ENCODE results near the gene SEMA4G.

Gene SEMA4G

DNA sequence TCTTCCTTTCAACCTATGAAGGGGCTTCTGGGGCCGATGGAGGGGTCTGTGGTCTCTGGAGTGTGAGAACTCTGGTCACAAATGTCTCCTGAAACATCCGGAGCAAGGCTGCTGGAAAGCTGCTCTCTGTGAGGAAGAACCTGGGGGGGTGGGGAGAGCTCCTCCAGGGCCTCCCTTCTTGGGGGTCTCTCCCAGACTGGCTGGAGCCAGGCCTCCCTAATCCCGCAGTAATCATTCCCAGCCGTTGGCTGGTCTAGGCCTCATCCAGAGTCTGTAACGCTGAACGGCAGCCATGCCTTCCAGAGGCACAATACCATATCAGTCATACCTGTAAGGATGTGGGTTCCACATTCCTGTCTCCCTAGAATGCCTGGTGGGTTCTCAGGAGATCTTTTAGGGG is 25.9 kb downstream of the SEMA4G start:
- ATAC-seq, result no peak
- TF ChIP-seq TCF4 (CRISPR knock-in tag; IDR thresholded peaks at IDR 0.05; ENCODE audit: borderline replicate concordance) (no peak), ZFP30 (CRISPR knock-in tag; IDR thresholded peaks at IDR 0.05) (no peak), TOX (CRISPR knock-in tag; IDR thresholded peaks at IDR 0.05; ENCODE audit: borderline replicate concordance) (no peak), GLIS3 (CRISPR knock-in tag; IDR thresholded peaks at IDR 0.05) (no peak), ZFP3 (CRISPR knock-in tag; IDR thresholded peaks at IDR 0.05) (no peak), ZNF70 (CRISPR knock-in tag; IDR thresholded peaks at IDR 0.05) (no peak), PPARA (CRISPR knock-in tag; IDR thresholded peaks at IDR 0.05; ENCODE audit: borderline replicate concordance) (no peak), CSDC2 (CRISPR knock-in tag; IDR thresholded peaks at IDR 0.05) (no peak), ARNTL (CRISPR knock-in tag; IDR thresholded peaks at IDR 0.05; ENCODE audit: borderline replicate concordance, low read depth) (no peak)
- TF ChIP-seq, protein P1, sequence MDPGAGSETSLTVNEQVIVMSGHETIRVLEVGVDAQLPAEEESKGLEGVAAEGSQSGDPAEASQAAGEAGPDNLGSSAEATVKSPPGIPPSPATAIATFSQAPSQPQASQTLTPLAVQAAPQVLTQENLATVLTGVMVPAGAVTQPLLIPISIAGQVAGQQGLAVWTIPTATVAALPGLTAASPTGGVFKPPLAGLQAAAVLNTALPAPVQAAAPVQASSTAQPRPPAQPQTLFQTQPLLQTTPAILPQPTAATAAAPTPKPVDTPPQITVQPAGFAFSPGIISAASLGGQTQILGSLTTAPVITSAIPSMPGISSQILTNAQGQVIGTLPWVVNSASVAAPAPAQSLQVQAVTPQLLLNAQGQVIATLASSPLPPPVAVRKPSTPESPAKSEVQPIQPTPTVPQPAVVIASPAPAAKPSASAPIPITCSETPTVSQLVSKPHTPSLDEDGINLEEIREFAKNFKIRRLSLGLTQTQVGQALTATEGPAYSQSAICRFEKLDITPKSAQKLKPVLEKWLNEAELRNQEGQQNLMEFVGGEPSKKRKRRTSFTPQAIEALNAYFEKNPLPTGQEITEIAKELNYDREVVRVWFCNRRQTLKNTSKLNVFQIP (CRISPR knock-in tag; IDR thresholded peaks at IDR 0.05; ENCODE audit: borderline replicate concordance, low read depth), result no peak
- TF ChIP-seq, protein P2, sequence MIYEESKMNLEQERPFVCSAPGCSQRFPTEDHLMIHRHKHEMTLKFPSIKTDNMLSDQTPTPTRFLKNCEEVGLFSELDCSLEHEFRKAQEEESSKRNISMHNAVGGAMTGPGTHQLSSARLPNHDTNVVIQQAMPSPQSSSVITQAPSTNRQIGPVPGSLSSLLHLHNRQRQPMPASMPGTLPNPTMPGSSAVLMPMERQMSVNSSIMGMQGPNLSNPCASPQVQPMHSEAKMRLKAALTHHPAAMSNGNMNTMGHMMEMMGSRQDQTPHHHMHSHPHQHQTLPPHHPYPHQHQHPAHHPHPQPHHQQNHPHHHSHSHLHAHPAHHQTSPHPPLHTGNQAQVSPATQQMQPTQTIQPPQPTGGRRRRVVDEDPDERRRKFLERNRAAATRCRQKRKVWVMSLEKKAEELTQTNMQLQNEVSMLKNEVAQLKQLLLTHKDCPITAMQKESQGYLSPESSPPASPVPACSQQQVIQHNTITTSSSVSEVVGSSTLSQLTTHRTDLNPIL (CRISPR knock-in tag; IDR thresholded peaks at IDR 0.05; ENCODE audit: low read depth), result no peak
- TF ChIP-seq, protein P3, sequence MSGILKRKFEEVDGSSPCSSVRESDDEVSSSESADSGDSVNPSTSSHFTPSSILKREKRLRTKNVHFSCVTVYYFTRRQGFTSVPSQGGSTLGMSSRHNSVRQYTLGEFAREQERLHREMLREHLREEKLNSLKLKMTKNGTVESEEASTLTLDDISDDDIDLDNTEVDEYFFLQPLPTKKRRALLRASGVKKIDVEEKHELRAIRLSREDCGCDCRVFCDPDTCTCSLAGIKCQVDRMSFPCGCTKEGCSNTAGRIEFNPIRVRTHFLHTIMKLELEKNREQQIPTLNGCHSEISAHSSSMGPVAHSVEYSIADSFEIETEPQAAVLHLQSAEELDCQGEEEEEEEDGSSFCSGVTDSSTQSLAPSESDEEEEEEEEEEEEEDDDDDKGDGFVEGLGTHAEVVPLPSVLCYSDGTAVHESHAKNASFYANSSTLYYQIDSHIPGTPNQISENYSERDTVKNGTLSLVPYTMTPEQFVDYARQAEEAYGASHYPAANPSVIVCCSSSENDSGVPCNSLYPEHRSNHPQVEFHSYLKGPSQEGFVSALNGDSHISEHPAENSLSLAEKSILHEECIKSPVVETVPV (CRISPR knock-in tag; IDR thresholded peaks at IDR 0.05), result no peak

DNA sequence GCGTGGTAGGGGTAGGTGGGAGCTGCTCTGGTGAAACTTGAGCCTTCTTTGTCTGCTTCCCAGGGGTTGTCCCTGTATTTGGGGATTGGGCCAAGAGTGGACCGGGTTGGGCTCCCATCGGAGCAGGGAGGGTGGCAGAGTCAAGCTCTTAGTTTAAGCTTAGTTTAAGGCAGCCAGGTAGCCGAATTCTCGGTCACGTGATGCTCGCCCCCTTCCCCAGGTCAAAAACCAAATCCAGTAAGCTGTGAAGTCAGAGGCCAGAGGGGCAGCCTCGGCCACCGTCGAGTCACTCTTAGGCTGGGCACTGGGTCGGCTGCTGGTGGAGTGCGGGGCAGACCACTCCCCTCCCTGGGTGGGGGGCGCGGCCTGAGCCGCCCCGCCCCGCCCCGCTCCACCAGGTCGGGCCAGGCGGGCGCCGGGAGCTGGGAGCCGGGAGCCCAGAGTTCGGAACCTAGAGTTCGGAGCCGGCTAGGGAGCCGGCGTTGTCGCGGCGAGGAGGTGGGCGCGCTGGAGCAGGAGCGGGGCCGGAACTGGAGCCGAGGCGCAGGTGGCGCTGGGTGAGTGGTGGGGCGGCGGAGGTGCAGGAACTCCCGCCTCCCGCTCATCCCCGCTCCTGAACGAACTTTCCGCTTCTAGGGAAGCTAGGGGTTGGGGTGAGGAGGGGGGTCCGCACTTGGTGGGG is 27.5 kb downstream of the SEMA4G start:
- TF ChIP-seq ZNF70 (CRISPR knock-in tag; IDR thresholded peaks at IDR 0.05), result no peak
- no peak for TF ChIP-seq ZFP30 (CRISPR knock-in tag; IDR thresholded peaks at IDR 0.05)
- TF ChIP-seq ZFP3 (CRISPR knock-in tag; IDR thresholded peaks at IDR 0.05), result no peak
- TF ChIP-seq ZNF565 (CRISPR knock-in tag; conservative IDR thresholded peaks at IDR 0.05; ENCODE audit: low read depth), result no peak
- TF ChIP-seq RARB (CRISPR knock-in tag; IDR thresholded peaks at IDR 0.05), result no peak
- TF ChIP-seq, protein P4, sequence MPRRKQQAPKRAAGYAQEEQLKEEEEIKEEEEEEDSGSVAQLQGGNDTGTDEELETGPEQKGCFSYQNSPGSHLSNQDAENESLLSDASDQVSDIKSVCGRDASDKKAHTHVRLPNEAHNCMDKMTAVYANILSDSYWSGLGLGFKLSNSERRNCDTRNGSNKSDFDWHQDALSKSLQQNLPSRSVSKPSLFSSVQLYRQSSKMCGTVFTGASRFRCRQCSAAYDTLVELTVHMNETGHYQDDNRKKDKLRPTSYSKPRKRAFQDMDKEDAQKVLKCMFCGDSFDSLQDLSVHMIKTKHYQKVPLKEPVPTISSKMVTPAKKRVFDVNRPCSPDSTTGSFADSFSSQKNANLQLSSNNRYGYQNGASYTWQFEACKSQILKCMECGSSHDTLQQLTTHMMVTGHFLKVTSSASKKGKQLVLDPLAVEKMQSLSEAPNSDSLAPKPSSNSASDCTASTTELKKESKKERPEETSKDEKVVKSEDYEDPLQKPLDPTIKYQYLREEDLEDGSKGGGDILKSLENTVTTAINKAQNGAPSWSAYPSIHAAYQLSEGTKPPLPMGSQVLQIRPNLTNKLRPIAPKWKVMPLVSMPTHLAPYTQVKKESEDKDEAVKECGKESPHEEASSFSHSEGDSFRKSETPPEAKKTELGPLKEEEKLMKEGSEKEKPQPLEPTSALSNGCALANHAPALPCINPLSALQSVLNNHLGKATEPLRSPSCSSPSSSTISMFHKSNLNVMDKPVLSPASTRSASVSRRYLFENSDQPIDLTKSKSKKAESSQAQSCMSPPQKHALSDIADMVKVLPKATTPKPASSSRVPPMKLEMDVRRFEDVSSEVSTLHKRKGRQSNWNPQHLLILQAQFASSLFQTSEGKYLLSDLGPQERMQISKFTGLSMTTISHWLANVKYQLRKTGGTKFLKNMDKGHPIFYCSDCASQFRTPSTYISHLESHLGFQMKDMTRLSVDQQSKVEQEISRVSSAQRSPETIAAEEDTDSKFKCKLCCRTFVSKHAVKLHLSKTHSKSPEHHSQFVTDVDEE (CRISPR knock-in tag; IDR thresholded peaks at IDR 0.05), result no peak
- TF ChIP-seq, protein P2 (CRISPR knock-in tag; IDR thresholded peaks at IDR 0.05; ENCODE audit: low read depth), result no peak
- no peak for TF ChIP-seq GLIS3 (CRISPR knock-in tag; IDR thresholded peaks at IDR 0.05)
- TF ChIP-seq ARNTL (CRISPR knock-in tag; IDR thresholded peaks at IDR 0.05; ENCODE audit: borderline replicate concordance, low read depth), result no peak
- TF ChIP-seq, protein P5, sequence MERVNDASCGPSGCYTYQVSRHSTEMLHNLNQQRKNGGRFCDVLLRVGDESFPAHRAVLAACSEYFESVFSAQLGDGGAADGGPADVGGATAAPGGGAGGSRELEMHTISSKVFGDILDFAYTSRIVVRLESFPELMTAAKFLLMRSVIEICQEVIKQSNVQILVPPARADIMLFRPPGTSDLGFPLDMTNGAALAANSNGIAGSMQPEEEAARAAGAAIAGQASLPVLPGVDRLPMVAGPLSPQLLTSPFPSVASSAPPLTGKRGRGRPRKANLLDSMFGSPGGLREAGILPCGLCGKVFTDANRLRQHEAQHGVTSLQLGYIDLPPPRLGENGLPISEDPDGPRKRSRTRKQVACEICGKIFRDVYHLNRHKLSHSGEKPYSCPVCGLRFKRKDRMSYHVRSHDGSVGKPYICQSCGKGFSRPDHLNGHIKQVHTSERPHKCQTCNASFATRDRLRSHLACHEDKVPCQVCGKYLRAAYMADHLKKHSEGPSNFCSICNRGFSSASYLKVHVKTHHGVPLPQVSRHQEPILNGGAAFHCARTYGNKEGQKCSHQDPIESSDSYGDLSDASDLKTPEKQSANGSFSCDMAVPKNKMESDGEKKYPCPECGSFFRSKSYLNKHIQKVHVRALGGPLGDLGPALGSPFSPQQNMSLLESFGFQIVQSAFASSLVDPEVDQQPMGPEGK (CRISPR knock-in tag; IDR thresholded peaks at IDR 0.05; ENCODE audit: borderline replicate concordance), result no peak
- no peak for TF ChIP-seq PPARA (CRISPR knock-in tag; IDR thresholded peaks at IDR 0.05; ENCODE audit: borderline replicate concordance)
- TF ChIP-seq BACH2 (CRISPR knock-in tag; IDR thresholded peaks at IDR 0.05; ENCODE audit: borderline replicate concordance), result no peak
- no peak for TF ChIP-seq ESRRG (CRISPR knock-in tag; IDR thresholded peaks at IDR 0.05)
- TF ChIP-seq, protein P1 (CRISPR knock-in tag; IDR thresholded peaks at IDR 0.05; ENCODE audit: borderline replicate concordance, low read depth), result no peak
- TF ChIP-seq ISL1 (CRISPR knock-in tag; IDR thresholded peaks at IDR 0.05), result no peak
- ATAC-seq, result peak; percentile 12

Data from SK-N-SH treated with all-trans-retinoic acid at 6 μM for 48 hours (cell line).